Fibroblast of villous mesenchyme (primary cell): ENCODE data around the gene PDP2. TPM values are rescaled to one million over a fixed set of nuclear protein-coding genes. Genes with fewer than 3 reads are reported as not detected.

Source experiments
- DNase-seq: peaks from one replicate; pipeline ENCODE4 v3.0.0-alpha.2; 2010; ENCODE audit warnings: low read depth
- H3K4me3 ChIP-seq: 2 replicates; pipeline ENCODE4 v1.5.1; 2011; ENCODE audit warnings: low read depth, mild to moderate bottlenecking, low read length
- total RNA-seq: library from RNA; depleted of rRNA; stranded (reverse); fragments of >200 nt; gene quantifications from 2 replicates; pipeline ENCODE4 v1.2.3, GENCODE V29; 2012
- TF ChIP-seq, protein P1 (sequence below): IDR thresholded peaks from 2 replicates; pipeline ENCODE4 v1.5.1; 2012; ENCODE audit warnings: low read depth, mild to moderate bottlenecking, low read length; ENCODE audit not compliant: insufficient read depth

Gene PDP2
- total RNA-seq, 1 donor = 25.9 TPM

DNA sequence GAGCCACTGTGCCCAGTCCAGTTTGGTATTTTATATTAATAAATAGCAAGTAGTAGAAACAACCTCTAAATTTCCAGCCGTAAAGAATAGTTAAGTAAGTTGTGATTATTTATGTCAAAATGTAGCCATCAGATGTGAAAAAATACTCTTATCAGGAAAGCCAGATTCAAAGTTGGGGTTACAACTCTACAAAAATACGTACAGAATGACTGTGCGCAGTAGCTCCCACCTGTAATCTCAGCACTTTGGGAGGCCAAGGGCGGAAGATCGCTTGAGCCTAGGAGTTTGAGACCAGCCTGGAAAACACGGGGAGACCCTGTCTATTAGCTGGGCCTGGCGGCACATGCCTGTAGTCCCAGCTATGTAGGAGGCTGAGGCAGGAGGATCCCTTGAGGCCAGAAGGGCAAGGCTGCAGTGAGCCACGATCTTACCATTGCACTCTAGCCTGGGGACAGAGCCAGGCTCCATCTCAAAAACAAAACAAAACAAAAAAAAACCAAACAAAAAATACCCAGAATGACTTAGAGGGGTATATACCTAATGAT, 1.7 kb downstream of the PDP2 start:
- no peak for DNase-seq
- TF ChIP-seq, protein P1, sequence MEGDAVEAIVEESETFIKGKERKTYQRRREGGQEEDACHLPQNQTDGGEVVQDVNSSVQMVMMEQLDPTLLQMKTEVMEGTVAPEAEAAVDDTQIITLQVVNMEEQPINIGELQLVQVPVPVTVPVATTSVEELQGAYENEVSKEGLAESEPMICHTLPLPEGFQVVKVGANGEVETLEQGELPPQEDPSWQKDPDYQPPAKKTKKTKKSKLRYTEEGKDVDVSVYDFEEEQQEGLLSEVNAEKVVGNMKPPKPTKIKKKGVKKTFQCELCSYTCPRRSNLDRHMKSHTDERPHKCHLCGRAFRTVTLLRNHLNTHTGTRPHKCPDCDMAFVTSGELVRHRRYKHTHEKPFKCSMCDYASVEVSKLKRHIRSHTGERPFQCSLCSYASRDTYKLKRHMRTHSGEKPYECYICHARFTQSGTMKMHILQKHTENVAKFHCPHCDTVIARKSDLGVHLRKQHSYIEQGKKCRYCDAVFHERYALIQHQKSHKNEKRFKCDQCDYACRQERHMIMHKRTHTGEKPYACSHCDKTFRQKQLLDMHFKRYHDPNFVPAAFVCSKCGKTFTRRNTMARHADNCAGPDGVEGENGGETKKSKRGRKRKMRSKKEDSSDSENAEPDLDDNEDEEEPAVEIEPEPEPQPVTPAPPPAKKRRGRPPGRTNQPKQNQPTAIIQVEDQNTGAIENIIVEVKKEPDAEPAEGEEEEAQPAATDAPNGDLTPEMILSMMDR = no peak
- peak overlapping the region; percentile 72 for H3K4me3 ChIP-seq

GRCh38 chr16:66882702-66883101, 2.4 kb downstream of the PDP2 start:
- TF ChIP-seq, protein P1 = no peak
- no peak overlapping the region for H3K4me3 ChIP-seq
- DNase-seq = no peak

DNA sequence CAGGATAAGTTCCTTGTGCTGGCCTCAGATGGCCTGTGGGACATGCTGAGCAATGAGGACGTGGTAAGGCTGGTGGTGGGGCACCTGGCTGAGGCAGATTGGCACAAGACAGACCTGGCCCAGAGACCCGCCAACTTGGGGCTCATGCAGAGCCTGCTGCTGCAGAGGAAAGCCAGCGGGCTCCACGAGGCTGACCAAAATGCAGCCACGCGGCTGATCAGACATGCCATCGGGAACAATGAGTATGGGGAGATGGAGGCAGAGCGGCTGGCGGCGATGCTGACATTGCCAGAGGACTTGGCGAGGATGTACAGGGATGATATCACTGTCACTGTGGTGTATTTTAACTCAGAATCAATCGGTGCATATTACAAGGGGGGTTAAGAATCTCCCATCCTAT, 5.2 kb downstream of the PDP2 start:
- no peak for DNase-seq
- no peak overlapping the region for H3K4me3 ChIP-seq
- TF ChIP-seq, protein P1 = no peak

- peak overlapping the region; percentile 17 for H3K4me3 ChIP-seq
- TF ChIP-seq, protein P1 = no peak
- DNase-seq = peak; percentile 64
Measured at GRCh38 chr16:66886321-66886720, 6.0 kb downstream of the PDP2 start.

DNA sequence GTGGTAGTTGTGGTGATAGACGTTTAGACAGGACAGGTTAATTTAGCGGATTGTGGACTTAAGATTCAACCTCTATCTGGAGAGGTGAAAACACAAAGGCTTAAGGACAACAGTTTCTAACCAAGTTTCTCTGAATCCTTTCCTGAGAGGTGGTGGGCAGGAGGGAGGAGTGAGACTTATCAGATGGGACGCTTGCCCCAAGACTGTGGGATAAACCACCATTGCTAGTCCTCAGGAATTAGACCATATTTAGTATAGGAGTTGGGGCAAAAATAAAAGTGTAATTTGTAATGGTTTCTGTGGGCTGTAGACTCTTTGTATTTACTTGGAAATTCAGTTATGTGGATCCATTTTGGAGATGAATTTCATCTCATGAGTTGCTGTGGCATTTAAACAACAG, 6.6 kb downstream of the PDP2 start:
- TF ChIP-seq, protein P1 = no peak
- peak overlapping the region; percentile 17 for H3K4me3 ChIP-seq
- no peak for DNase-seq

DNA sequence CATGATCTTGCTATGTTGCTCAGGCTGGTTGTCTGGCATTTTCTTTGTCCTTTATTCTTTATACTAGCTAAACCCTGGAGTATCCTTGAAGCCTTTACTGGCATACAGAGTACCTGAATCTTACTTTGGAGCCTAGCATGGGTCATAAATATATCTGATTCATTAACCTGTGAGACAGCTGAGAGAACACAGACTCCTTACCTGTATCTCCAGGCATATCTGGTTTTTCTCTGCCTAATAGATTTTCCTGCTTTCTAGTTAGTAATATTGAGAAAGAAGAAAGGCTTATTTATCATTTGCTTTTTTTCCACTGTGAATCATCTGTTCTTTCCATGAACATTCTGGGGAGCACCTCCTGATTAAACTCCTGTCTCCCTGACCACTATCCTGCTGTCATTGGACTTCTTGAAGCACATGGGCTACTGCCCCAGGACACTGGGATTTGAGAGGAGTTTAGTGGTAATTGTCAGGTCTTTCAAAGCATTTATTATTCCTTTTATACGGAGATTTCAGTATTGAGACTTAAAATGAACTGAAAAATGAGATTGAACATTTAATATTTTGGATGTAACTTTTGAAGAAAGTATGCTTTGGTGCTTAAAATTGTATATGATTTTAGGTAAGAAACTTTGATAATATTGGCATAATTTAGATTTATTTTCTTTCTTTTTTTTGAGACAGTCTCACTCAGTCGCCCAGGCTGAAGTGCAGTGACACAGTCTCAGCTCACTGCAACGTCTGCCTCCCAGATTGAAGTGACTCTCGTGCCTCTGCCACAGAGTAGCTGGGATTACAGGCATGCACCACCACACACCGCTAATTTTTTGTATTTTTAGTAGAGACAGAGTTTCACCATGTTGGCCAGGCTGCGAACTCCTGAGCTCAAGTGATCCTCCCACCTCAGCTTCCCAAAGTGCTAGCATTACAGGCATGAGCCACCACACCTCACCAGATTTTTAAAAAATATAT, 8.6 kb downstream of the PDP2 start:
- no peak for DNase-seq
- H3K4me3 ChIP-seq = no peak overlapping the region
- TF ChIP-seq, protein P1 = no peak

DNA sequence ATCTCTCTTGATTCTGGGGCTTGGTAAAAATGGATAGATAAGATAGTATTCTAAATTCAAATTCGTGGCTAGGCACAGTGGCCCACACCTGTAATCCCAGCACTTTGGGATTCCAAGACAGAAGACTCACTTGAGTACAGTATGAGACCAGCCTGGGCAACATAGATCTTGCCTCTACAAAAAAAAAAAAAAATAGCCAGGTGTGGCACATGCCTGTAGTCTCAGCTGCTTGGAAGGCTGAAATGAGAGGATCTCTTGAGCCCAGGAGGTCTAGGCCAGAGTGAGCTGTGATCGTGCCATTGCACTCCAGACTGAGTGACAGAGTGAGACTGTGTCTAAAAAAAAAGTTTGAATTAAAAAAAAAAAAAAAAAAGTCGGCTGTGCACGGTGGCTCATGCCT, 9.3 kb downstream of the PDP2 start:
- no peak for DNase-seq
- no peak overlapping the region for H3K4me3 ChIP-seq
- TF ChIP-seq, protein P1 = no peak
